ENCODE results near the gene ANKDD1B. TPM values are rescaled to one million over a fixed set of nuclear protein-coding genes. Genes with fewer than 3 reads are reported as not detected.

ANKDD1B gene
- total and polyA plus RNA-seq, 2 experiments from 2014 or later = 0.40 to 0.73 TPM

- H3K27ac ChIP-seq (ENCODE audit: low read depth) = no peak overlapping the region
- H3K4me3 Mint-ChIP-seq = no peak overlapping the region
- peaks cover 20% of the 10 kb centered on the region for H3K4me1 Mint-ChIP-seq
These were observed 57.9 kb downstream of the ANKDD1B start for GRCh38 chr5:75668977-75669689.

More at GRCh38 chr5:75668977-75669689, 57.9 kb downstream of the ANKDD1B start:
- DNase-seq (ENCODE audit: low spot score) = no peak
- Histone ChIP-seq H3K4me3 (no peak overlapping the region), H3K27me3 (ENCODE audit: insufficient read depth) (no peaks in the 10 kb centered on the region), H3K36me3 (ENCODE audit: insufficient read depth) (no peaks in the 10 kb centered on the region), H2AFZ (no peak overlapping the region), H3K4me1 (ENCODE audit: insufficient read depth) (no peaks in the 10 kb centered on the region), H3F3A (replicated peaks; ENCODE audit: low read depth) (no peaks in the 10 kb centered on the region), H4K20me1 (replicated peaks; ENCODE audit: insufficient read depth) (no peaks in the 10 kb centered on the region), H3K79me2 (replicated peaks; ENCODE audit: insufficient read depth) (no peaks in the 10 kb centered on the region), H3K9me2 (ENCODE audit: insufficient read depth) (peaks cover 7% of the 10 kb centered on the region; the same call in 1 of the 2 replicates), H3K4me2 (no peak overlapping the region)
- H3K27ac Mint-ChIP-seq = no peak overlapping the region
- no peaks in the 10 kb centered on the region for H3K27me3 Mint-ChIP-seq (ENCODE audit: insufficient read depth, low read depth, poor library complexity)
- TF ChIP-seq NANOG (IDR thresholded peaks at IDR 0.05; ENCODE audit: borderline replicate concordance) = no peak
- no peak for TF ChIP-seq CTCF (conservative IDR thresholded peaks at IDR 0.05; ENCODE audit: low read depth in 2 of 2)
- TF ChIP-seq ZNF114 (CRISPR knock-in tag; IDR thresholded peaks at IDR 0.05) = no peak
- TF ChIP-seq POLR2AphosphoS5 (IDR thresholded peaks at IDR 0.05; ENCODE audit: low read depth) = no peak
- no peak for TF ChIP-seq EZH2phosphoT487 (IDR thresholded peaks at IDR 0.05; ENCODE audit: unreplicated experiment)
- TF ChIP-seq, protein P1, sequence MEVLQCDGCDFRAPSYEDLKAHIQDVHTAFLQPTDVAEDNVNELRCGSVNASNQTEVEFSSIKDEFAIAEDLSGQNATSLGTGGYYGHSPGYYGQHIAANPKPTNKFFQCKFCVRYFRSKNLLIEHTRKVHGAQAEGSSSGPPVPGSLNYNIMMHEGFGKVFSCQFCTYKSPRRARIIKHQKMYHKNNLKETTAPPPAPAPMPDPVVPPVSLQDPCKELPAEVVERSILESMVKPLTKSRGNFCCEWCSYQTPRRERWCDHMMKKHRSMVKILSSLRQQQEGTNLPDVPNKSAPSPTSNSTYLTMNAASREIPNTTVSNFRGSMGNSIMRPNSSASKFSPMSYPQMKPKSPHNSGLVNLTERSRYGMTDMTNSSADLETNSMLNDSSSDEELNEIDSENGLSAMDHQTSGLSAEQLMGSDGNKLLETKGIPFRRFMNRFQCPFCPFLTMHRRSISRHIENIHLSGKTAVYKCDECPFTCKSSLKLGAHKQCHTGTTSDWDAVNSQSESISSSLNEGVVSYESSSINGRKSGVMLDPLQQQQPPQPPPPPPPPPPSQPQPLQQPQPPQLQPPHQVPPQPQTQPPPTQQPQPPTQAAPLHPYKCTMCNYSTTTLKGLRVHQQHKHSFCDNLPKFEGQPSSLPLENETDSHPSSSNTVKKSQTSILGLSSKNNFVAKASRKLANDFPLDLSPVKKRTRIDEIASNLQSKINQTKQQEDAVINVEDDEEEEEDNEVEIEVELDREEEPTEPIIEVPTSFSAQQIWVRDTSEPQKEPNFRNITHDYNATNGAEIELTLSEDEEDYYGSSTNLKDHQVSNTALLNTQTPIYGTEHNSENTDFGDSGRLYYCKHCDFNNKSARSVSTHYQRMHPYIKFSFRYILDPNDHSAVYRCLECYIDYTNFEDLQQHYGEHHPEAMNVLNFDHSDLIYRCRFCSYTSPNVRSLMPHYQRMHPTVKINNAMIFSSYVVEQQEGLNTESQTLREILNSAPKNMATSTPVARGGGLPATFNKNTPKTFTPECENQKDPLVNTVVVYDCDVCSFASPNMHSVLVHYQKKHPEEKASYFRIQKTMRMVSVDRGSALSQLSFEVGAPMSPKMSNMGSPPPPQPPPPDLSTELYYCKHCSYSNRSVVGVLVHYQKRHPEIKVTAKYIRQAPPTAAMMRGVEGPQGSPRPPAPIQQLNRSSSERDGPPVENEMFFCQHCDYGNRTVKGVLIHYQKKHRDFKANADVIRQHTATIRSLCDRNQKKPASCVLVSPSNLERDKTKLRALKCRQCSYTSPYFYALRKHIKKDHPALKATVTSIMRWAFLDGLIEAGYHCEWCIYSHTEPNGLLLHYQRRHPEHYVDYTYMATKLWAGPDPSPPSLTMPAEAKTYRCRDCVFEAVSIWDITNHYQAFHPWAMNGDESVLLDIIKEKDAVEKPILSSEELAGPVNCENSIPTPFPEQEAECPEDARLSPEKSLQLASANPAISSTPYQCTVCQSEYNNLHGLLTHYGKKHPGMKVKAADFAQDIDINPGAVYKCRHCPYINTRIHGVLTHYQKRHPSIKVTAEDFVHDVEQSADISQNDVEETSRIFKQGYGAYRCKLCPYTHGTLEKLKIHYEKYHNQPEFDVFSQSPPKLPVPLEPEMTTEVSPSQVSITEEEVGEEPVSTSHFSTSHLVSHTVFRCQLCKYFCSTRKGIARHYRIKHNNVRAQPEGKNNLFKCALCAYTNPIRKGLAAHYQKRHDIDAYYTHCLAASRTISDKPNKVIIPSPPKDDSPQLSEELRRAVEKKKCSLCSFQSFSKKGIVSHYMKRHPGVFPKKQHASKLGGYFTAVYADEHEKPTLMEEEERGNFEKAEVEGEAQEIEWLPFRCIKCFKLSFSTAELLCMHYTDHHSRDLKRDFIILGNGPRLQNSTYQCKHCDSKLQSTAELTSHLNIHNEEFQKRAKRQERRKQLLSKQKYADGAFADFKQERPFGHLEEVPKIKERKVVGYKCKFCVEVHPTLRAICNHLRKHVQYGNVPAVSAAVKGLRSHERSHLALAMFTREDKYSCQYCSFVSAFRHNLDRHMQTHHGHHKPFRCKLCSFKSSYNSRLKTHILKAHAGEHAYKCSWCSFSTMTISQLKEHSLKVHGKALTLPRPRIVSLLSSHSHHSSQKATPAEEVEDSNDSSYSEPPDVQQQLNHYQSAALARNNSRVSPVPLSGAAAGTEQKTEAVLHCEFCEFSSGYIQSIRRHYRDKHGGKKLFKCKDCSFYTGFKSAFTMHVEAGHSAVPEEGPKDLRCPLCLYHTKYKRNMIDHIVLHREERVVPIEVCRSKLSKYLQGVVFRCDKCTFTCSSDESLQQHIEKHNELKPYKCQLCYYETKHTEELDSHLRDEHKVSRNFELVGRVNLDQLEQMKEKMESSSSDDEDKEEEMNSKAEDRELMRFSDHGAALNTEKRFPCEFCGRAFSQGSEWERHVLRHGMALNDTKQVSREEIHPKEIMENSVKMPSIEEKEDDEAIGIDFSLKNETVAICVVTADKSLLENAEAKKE (CRISPR knock-in tag; IDR thresholded peaks at IDR 0.05) = no peak
- no peak for TF ChIP-seq CREB1 (CRISPR knock-in tag; IDR thresholded peaks at IDR 0.05; ENCODE audit: low read depth)
- TF ChIP-seq JUNB (IDR thresholded peaks at IDR 0.05; ENCODE audit: unreplicated experiment) = no peak
- TF ChIP-seq ETS1 (IDR thresholded peaks at IDR 0.05) = no peak
- no peaks in the 10 kb centered on the region; the same call in 2 of the 3 replicates for H3K36me3 Mint-ChIP-seq (ENCODE audit: low read depth)
- ATAC-seq = peak; percentile 69
- H3K9me3 Mint-ChIP-seq = no peaks in the 10 kb centered on the region

Measured in GM23338 (cell line).